HepG2 (cell line): Measurements from ENCODE around the gene TNS1. TPM values are rescaled to one million over a fixed set of nuclear protein-coding genes. Genes with fewer than 3 reads are reported as not detected.

Source experiments
- AGO2 ChIP-seq: fragments of 200-400 bp; formaldehyde crosslinking; optimal IDR thresholded peaks from 2 replicates; pipeline ENCODE3; 2017; ENCODE audit warnings: mild to moderate bottlenecking, low read depth, low read length, moderate library complexity
- AKAP8 ChIP-seq: sonication (generic); formaldehyde crosslinking; IDR thresholded peaks from 2 replicates; pipeline ENCODE4 v1.5.1; 2020; ENCODE audit warnings: mild to moderate bottlenecking, missing genetic modification reagents
- ELF1 ChIP-seq: sonication (generic); formaldehyde crosslinking; IDR thresholded peaks from 2 replicates; pipeline ENCODE4 v1.4.0; 2020; ENCODE audit warnings: missing genetic modification reagents
- ELK4 ChIP-seq: sonication (generic); formaldehyde crosslinking; IDR thresholded peaks from 2 replicates; pipeline ENCODE4 v1.9.0; 2021; ENCODE audit warnings: missing genetic modification reagents, borderline replicate concordance
- KMT2A ChIP-seq: sonication (generic); formaldehyde crosslinking; IDR thresholded peaks from 2 replicates; pipeline ENCODE4 v1.4.0; 2020; ENCODE audit warnings: missing genetic modification reagents
- LCORL ChIP-seq, 2 experiments: fragments of 450-650 bp in 1 of 2; sonication (generic) in 1 of 2; formaldehyde crosslinking in 1 of 2; IDR thresholded peaks; 2 replicates each; pipeline versions ENCODE4 v1.5.0 to v1.6.1; 2017 to 2020; ENCODE audit warnings: antibody characterized with exemption in 1 of 2, missing genetic modification reagents in 1 of 2
- NFIB ChIP-seq: sonication (generic); formaldehyde crosslinking; IDR thresholded peaks from 2 replicates; pipeline ENCODE4 v1.9.0; 2021; ENCODE audit warnings: missing genetic modification reagents, mild to moderate bottlenecking, borderline replicate concordance
- SAFB2 ChIP-seq: sonication (generic); formaldehyde crosslinking; IDR thresholded peaks from 2 replicates; pipeline ENCODE4 v1.5.1; 2020; ENCODE audit warnings: missing genetic modification reagents, low read depth, mild to moderate bottlenecking, borderline replicate concordance
- SMAD9 ChIP-seq: sonication (generic); formaldehyde crosslinking; IDR thresholded peaks from 2 replicates; pipeline ENCODE4 v1.5.1; 2020; ENCODE audit warnings: mild to moderate bottlenecking, missing genetic modification reagents
- SMARCC2 ChIP-seq: fragments of 450-650 bp; IDR thresholded peaks from 2 replicates; pipeline ENCODE4 v1.6.1; 2017; ENCODE audit warnings: antibody characterized with exemption, mild to moderate bottlenecking
- SP1 ChIP-seq, 2 experiments: fragments of 450-650 bp in 1 of 2; sonication (generic) in 1 of 2; formaldehyde crosslinking in 1 of 2; IDR thresholded peaks; 2 replicates each; pipeline versions ENCODE4 v1.4.0 to v1.6.1; 2016 to 2020; ENCODE audit warnings: missing genetic modification reagents in 1 of 2
- SPEN ChIP-seq: sonication (generic); formaldehyde crosslinking; IDR thresholded peaks from 2 replicates; pipeline ENCODE4 v1.5.1; 2020; ENCODE audit warnings: low read depth, mild to moderate bottlenecking, missing genetic modification reagents
- WIZ ChIP-seq: sonication (generic); formaldehyde crosslinking; IDR thresholded peaks from 2 replicates; pipeline ENCODE4 v1.5.1; 2020; ENCODE audit warnings: mild to moderate bottlenecking, missing genetic modification reagents
- ZBTB37 ChIP-seq: sonication (generic); formaldehyde crosslinking; IDR thresholded peaks from 2 replicates; pipeline ENCODE4 v1.4.0; 2020; ENCODE audit warnings: mild to moderate bottlenecking, missing genetic modification reagents
- ZBTB8A ChIP-seq: sonication (generic); formaldehyde crosslinking; IDR thresholded peaks from 2 replicates; pipeline ENCODE4 v1.4.0; 2020; ENCODE audit warnings: mild to moderate bottlenecking, low read depth, missing genetic modification reagents, borderline replicate concordance
- ZNF12 ChIP-seq: sonication (generic); formaldehyde crosslinking; IDR thresholded peaks from 2 replicates; pipeline ENCODE4 v1.5.0; 2020; ENCODE audit warnings: missing genetic modification reagents
- ZNF160 ChIP-seq: sonication (generic); formaldehyde crosslinking; IDR thresholded peaks from 2 replicates; pipeline ENCODE4 v1.8.0; 2022; ENCODE audit warnings: mild to moderate bottlenecking, inconsistent platforms, missing genetic modification reagents
- ZNF646 ChIP-seq: sonication (generic); formaldehyde crosslinking; IDR thresholded peaks from 2 replicates; pipeline ENCODE4 v1.9.0; 2021; ENCODE audit warnings: mild to moderate bottlenecking, missing genetic modification reagents
- ZNF747 ChIP-seq: sonication (generic); formaldehyde crosslinking; IDR thresholded peaks from 2 replicates; pipeline ENCODE4 v1.8.1; 2023; ENCODE audit warnings: missing genetic modification reagents, mild to moderate bottlenecking, borderline replicate concordance
- ZNF878 ChIP-seq: sonication (generic); formaldehyde crosslinking; IDR thresholded peaks from 2 replicates; pipeline ENCODE4 v1.8.1; 2023; ENCODE audit warnings: mild to moderate bottlenecking, missing genetic modification reagents, moderate library complexity
- polyA plus RNA-seq, 8 experiments: library from polyadenylated mRNA; depleted of rRNA in 3 of 8; stranded (reverse) in 7 of 8; unstranded in 1 of 8; fragments of >200 nt; fragmentation: Illumina TruSeq in 4 of 8; extraction: Trizol in 4 of 8; gene quantifications; 2 replicates each; pipeline versions ENCODE4 v1.2.1 to v1.2.3, GENCODE V29; 2011 to 2016; ENCODE audit warnings: low read depth in 4 of 8, missing spikeins in 1 of 8, mixed read lengths in 1 of 8; ENCODE audit not compliant: insufficient read depth in 1 of 8
- total RNA-seq, 5 experiments: library from RNA; depleted of rRNA; stranded (reverse); fragments of >200 nt; fragmentation: Illumina TruSeq; extraction: Trizol; gene quantifications; 2 replicates each; pipeline ENCODE4 v1.2.3, GENCODE V29; 2016; ENCODE audit warnings: low read depth in 1 of 5

The TNS1 gene
- total and polyA plus RNA-seq, 2 of the 13 experiments (the other 11 are each of a cell fraction or from before 2014, with no cell fraction given), result 1.9 to 118 TPM

GRCh38 chr2:218031261-218031660 lies 28.5 kb upstream of the TNS1 start (continued):
- TF ChIP-seq SAFB2 (CRISPR knock-in tag) (no peak), ZNF878 (CRISPR knock-in tag) (no peak), ELK4 (no peak), AGO2 (no peak), WIZ (no peak), ZNF12 (no peak), LCORL (IDR thresholded peaks at IDR 0.05) (0 out of 2 replicates have a peak, but pooled peaks have one; percentile 35), LCORL (CRISPR knock-in tag; IDR thresholded peaks at IDR 0.05) (no peak), KMT2A (CRISPR knock-in tag) (no peak), ZBTB37 (CRISPR knock-in tag) (no peak), NFIB (CRISPR knock-in tag) (no peak), SMARCC2 (no peak), SP1 (IDR thresholded peaks at IDR 0.05) (0 out of 2 replicates have a peak, but pooled peaks have one; percentile 5), SP1 (CRISPR knock-in tag; IDR thresholded peaks at IDR 0.05) (no peak), SMAD9 (CRISPR knock-in tag) (no peak), ELF1 (CRISPR knock-in tag) (no peak), ZBTB8A (CRISPR knock-in tag) (no peak), SPEN (no peak), ZNF646 (peak; percentile 75; the same call in 1 of the 2 replicates), ZNF160 (CRISPR knock-in tag) (no peak), ZNF747 (CRISPR knock-in tag) (no peak), AKAP8 (no peak)
